AG10803 (cell line): Measurements from ENCODE around the gene KCNJ4.

Experiments
- DNase-seq: peaks from one replicate; pipeline ENCODE4 v3.0.0; 2010; ENCODE audit warnings: low read depth
- H3K4me3 ChIP-seq: 2 replicates; pipeline ENCODE4 v1.5.1; 2011; ENCODE audit warnings: mild to moderate bottlenecking, low read length, control low read depth
- CTCF ChIP-seq: conservative IDR thresholded peaks from 2 replicates; pipeline ENCODE4 v1.5.1; 2011; ENCODE audit warnings: mild to moderate bottlenecking, low read length, control low read depth, inconsistent platforms

The KCNJ4 gene

GRCh38 chr22:38465673-38466490, 10.9 kb upstream of the KCNJ4 start:
- H3K4me3 ChIP-seq = no peak overlapping the region
- DNase-seq = no peak
- no peak for TF ChIP-seq CTCF

DNA sequence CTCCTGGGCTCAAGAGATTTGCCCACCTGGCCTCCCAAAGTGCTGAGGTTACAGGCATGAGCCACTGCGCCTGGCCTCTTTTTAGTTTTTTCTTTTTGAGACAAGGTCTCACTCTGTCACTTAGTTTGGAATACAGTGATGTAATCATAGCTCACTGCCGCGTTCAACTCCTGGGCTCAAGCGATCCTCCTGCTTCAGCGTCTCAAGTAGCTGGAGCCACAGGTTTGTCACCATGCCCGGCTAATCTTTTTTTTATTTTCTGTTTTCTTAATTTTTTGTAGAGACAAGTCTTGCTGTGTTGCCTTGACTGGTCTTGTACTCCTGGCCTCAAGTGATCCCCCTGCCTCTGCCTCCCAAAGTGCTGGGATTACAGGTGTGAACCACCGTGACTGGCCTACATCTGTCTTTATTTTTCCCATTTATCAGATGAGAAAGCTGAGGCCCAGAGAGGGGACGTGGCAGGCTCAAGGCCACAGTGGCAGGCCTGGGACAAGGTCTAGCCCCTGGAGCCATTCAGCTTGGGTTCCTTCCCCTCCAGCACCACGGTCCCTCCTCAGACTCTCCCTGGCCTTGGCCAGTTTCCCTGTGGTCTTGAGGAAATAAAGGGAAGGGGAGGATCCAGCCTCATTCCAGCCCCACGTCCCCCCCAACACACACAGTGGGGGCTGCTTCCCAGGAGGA, 10.1 kb upstream of the KCNJ4 start:
- no peak for TF ChIP-seq CTCF
- DNase-seq = no peak
- H3K4me3 ChIP-seq = no peak overlapping the region

DNA sequence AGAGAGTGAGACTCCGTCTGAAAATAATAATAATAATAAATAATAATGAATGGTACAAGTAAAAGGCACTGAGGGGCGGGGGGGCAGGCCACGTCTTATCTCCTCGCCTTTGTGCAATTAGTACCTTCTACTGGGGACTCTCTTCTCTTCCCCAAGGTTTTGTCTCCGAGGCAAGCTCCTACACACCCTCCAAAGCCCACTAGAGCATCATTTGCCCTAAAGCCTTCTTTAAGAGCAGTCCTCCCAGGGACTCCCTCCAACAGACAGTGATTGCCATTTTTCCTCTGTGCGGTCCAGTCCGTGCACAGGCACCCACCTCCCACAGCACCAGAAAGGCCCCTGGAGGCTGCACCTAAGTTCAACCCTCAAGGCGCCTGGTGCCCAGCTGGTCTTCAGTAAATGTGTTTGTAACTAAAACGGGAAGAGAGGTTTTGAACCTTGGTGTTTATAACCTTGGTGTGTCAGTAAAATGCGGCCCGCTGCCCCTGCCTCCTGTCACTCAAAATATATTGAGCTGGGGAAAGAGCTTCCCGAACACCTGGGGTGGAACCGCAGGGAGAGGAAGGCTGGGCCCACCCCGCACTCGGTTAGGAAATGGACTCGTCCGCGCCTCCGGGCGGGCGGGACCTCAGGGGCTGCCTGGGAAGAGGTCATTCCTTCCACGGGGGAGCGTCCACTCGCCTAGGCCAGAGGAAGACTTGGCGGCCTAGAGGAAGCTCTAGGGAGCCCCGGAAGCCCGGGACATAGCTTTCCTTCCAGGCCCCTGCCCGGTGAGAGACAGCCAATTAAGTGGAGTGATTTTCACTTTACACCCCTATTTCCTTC, 8.2 kb upstream of the KCNJ4 start:
- H3K4me3 ChIP-seq = no peak overlapping the region
- TF ChIP-seq CTCF = no peak

GRCh38 chr22:38461414-38462081, 6.5 kb upstream of the KCNJ4 start:
- no peak for TF ChIP-seq CTCF
- peak overlapping the region; percentile 24 for H3K4me3 ChIP-seq
- DNase-seq = peak; percentile 80

More for the DNA sequence above, 8.2 kb upstream of the KCNJ4 start:
- DNase-seq = no peak

- no peak for TF ChIP-seq CTCF
- H3K4me3 ChIP-seq = no peak overlapping the region
- DNase-seq = no peak
Measured at GRCh38 chr22:38461057-38461413, 6.0 kb upstream of the KCNJ4 start.

- no peak overlapping the region for H3K4me3 ChIP-seq
- DNase-seq = no peak
- no peak for TF ChIP-seq CTCF
Measured at GRCh38 chr22:38460426-38460840, 5.4 kb upstream of the KCNJ4 start.
